NT2/D1 (cell line): ENCODE results near the gene LPCAT4.
"Not testable (repeated sequence)": the region's sequence is repeated elsewhere in the genome, so short reads cannot be mapped to it uniquely, and the experiment has no call there.

Experiments
- SUZ12 ChIP-seq: IDR thresholded peaks from 2 replicates; pipeline ENCODE4 v1.6.1; 2011; ENCODE audit not compliant: insufficient read length, insufficient read depth; ENCODE audit errors: extremely low read depth
- YY1 ChIP-seq: IDR thresholded peaks from 2 replicates; pipeline ENCODE4 v1.6.1; 2011; ENCODE audit not compliant: insufficient read length, insufficient read depth
- ZNF274 ChIP-seq: IDR thresholded peaks from 2 replicates; pipeline ENCODE4 v1.6.1; 2011; ENCODE audit warnings: mild to moderate bottlenecking, low read depth, low read length

DNA sequence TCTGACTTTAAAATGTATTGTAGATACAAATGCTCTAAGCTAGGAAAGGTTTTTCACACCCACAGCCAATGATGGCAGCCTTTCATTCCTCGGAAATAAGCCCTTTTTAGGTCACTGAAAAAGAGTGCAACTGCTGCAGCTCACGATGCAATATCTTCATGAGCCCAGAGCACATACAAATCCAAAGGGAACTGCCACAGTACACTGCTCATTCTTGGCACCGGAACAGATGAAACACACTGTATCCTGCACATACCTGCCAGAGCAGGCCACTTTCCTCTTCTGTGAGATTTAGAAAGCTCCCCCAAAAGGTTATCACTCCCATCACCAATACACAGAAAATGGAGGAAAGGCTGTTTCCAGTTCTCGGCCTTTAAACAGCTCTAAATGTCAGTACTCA, 13.5 kb upstream of the LPCAT4 start:
- TF ChIP-seq YY1, ZNF274, SUZ12: not testable (repeated sequence)
